HG02981 (cell line): ENCODE results near the gene LAMB1.

Source experiments
- ATAC-seq: cut with Tn5 transposase; IDR thresholded peaks from one replicate; pipeline ENCODE4 v1.9.1; 2021; ENCODE audit warnings: mild to moderate bottlenecking, moderate library complexity; ENCODE audit not compliant: unreplicated experiment

Gene LAMB1

DNA sequence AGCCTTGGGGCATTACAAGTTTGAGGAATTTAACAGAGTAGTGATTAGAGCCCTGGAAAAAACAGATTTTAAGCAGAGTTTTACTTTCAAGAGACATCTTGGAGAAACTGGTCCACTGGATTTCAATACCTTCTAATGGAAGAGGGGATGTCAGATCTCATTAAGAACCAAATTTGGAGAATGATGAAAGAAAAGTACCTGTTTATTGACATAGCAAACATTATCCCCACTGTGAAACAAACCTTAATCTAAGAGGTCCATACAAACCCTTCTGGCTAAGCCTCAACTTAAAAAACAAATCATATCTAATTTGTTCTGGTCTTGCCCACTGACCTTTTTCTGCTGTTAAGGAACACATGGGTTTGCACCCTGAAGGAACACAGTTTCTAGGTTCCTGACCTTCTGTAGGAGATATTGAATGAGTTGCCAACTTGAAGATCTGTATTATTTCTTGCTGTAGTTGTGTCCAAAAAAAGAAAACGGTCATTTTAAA is 53.5 kb downstream of the LAMB1 start:
- no peak for ATAC-seq

DNA sequence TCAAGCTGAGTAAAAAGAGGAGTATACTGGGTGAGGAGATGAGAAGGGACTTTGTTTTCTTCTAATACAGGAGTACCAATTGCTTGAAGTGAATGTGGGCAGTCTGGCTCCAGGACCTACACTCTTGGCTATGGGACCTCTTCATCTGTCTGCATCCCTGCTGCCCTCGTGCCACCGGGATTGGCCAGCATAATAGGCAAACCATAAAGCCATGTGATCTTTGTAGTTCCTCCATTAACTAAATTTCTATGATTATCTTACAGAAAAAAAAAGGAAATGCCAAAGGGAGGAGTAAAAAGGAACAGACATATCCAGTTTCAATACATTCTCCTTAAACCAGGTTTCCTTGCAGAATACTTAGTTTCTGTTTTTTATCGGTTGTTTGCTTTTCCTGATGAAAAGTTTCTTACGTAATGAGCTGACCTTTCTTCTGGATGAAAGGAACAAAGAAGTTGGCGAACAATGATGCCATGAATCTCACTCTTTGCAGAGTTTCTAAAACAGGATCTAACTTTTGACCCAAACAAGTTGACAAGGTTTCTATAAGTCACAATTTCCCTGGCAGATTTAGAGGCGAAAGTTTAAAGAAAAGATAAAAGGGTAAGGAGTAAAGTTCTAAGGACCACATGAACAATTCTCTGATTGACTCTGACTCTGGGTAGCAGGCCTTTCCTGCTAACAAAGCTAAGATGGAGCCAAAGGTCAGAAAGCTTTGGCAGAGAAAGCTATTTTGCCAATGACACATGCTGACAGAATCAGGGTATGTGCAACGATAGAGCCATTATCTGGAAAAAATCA is 54.1 kb downstream of the LAMB1 start:
- no peak for ATAC-seq

DNA sequence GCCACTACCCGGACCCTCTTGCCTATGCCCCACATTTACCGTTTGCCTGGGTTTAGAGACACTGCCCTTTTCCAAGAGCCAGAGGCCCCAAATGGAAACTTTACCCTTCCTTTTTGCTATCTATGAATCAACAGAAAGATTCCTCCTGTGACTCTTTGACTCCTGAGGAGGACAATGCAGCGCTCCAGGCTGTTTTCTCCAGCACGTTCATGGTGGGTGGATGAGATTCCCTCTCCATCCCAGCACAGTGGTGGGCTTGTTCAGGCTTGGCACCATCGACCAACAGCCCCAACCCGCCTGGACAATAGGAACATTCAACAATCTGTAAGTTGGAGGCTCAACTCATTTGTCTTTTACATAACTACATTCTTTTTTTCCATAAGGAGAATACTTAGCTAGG is 56.1 kb downstream of the LAMB1 start:
- no peak for ATAC-seq

DNA sequence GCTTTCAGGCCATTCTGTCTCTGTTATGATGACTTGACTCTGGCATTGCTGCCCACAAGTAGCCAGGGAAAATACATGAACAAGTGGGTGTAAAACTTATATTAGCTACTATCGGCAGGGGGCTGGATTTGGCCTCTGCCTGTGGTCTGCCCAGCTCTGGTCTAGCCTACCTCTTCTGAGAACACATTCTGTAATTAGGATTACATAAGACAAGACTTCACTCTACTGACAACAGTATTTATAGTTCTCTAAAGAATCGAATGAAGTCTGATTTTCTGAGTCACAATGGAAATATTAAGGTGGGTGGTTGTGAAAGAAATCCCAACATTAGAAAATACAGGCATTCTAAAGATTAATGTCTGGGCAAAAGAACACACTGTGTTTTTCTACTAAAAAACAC is 56.5 kb downstream of the LAMB1 start:
- ATAC-seq = no peak

DNA sequence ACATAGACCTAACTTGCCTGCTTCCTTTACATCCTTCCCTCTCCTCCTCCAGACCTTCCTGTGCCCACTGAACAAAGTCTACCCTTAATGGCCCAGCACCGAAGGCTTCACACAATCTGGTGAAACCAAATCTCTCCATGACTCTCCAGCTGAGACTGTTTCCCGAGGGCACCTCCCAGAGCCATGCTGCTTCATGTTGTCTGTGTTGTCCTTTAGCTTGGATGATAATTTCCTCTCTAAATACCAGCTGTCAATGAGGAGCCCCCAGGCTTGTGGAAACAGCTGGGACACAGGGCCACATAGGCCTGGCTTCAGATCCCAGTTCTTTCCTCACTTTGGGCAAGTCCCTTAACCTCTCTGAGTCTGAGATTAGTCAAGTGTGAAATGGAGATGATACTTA is 57.6 kb downstream of the LAMB1 start:
- no peak for ATAC-seq

DNA sequence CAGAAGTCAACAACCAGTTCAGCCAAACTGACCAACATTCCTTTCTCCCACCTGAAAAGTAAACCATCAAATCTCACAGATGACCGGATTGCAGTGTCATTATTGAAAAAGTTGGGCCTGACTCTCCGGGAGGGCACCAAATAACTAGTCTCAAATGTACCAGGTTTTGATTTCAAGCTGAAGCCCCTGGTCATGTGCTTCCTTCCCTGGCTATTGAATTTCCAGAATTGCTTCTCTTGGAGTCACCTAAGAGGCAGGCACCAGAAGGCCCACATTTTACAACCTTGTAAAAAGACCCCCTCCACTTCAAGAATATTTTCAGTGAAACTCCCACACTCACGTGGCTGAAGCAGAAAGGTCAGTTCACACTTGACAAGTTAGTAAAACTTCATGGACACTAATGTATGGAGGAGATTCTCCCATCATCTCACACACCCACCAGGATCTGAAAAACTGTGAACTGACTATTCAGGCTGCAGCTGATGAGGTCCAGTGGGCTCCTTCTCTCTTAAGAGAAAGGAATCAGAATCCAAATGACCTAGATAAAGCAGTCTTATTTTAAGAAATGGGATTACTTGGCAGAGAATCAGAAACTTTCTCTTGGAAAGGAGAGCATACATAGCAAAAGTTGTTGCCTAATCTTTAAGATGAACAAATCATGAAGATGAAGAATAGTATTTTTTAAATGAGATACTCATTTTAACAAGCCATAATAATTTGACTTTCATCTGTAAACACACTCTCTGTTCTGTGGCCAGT is 58.4 kb downstream of the LAMB1 start:
- ATAC-seq = no peak

DNA sequence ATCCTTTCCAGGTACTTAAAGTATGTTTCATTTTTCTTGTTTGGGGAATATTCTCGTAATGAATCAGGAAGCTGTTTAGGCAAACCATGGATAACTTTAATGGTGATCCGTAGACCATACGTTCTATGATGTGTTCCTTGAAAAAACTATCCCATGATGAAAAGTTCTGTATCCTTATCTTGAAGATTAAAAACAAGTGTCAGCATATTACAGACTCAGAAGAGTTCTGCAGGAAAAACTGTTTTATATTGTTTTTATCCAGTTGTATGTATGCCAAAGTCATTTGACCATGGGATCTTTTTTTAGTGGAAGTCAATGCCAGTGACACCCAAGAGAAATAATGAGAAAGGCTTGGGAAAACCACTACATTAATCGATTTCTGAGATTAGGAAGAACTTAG is 59.9 kb downstream of the LAMB1 start:
- no peak for ATAC-seq

DNA sequence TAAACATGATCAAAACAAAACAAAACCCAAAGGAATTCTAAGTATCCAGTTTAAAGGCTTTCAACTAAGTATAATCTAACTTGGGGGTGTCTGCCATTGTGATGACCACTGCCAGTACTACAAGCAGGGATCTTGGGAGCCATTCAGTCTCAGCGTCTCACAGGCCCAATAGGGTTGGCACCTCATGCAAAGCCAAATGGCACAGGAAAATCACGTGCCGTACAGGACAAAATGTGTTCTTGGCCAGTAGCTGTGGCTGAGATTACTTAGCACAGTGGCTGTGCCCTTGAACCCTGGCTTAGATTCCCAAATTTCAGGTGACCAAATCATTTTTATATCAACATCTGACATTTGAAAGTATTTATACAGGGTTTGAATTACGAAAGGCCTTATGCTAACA is 62.0 kb downstream of the LAMB1 start:
- no peak for ATAC-seq

DNA sequence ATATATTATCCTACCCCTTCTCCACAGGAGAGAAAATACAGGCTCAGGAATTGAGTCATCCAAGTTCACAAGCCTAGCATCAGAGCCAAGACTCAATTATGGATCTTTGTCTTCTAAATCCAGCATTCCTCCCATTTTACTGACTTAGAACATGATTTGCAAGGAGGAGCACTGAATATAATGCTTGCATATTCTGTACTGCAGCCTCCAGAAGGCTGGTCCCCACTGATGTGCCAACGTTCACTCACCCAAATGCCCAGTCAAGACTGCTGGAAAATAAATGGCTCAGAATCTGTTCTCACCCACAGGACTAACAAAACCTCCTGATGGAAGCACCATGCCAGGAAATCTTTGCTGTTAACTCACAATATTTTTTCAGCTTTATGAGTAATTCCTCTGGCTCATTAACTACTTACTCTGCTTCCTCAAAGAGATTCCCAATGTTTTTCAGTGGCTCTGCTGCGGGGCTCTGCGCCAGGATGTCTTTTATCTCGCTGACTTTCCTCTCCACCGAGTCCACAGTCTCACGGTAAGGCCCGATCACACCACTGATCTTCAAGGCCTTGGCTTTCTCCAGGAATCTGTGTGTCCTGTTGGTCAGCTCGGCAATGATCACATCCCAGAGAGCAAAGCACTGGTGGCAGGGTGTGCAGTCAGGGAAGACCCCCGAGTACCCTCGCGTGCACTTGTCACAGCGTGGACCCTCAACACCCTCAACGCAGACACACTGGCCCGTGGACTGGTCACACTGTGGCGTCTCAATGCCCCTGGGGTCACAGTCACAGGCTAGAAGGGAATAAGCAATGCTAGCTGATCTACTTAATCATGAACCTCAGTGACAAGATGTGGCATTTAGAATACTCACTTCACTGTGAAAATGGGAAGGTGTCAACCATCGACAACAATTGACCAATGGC is 63.1 kb downstream of the LAMB1 start:
- no peak for ATAC-seq

DNA sequence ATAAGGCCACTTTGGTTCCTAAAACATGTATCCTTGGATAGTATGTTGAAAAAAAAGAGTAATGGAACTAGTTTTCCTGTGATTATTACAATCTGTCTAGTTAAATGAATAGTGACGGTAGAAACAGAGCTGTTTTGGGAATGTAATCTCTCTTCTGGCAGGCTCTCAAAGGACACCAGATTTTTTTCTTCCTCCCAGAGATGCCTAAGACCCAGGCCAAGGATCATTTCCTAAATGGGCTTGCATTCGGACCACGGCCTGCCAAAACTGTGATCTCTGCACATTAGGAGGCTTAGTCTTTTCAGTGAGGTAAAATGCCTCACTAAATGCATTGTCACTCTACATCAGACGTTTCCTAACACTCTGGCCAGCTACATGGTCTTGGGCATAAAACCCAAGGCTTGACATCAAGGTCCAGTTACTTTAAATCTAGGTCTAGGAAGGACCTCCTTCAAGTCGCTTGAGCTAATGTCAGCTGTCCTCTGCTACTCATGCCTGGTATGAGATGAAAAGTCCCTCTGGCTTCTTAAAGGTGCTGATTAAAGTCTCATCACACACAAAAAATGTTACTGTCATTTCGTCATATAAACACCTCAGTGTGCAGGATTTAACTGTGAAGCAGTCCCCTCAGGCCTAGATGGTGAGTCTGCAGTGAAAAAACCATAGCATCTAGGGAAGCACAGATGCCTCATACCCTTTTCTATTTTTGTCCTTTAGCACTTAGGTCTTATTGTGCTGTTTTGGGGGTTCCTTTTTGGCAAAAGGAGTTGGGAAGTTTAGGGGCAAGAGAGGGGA is 64.3 kb downstream of the LAMB1 start:
- ATAC-seq = no peak

DNA sequence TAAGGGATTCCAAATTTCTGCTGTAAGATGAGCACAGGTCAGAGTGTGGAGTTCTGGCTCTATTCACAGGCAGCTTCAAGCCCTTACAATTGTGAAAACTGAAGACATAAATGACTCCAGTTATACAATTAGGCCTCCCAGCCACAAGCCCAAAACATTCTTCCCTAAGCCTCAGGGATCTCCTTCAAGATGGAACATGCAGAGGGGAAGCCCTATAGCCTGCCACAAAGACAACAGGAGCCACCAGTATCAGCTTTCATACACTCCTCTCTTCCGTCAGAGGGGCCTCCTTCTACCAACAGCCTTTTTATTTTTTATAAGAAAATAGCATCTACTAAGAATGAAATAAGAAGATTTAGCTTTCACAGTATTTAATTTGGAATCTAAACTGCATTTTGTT is 65.4 kb downstream of the LAMB1 start:
- no peak for ATAC-seq

DNA sequence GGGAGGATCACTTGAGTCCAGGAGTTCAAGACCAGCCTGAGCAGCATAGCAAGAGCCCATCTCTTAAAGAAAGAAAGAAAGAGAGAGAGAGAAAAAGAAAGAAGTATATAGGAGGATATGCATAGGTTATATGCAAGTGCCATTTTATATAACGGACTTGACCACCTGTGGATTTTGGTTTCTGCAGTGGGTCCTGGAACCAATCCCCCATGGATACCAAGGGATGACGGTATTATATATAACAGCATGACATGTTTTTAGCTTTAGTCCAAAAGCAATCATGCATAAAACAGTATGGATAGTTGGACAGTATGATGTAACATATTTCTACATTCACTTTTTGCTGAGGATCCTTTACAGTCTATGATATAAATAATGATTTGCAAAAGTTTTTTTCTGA is 66.6 kb downstream of the LAMB1 start:
- ATAC-seq = no peak

DNA sequence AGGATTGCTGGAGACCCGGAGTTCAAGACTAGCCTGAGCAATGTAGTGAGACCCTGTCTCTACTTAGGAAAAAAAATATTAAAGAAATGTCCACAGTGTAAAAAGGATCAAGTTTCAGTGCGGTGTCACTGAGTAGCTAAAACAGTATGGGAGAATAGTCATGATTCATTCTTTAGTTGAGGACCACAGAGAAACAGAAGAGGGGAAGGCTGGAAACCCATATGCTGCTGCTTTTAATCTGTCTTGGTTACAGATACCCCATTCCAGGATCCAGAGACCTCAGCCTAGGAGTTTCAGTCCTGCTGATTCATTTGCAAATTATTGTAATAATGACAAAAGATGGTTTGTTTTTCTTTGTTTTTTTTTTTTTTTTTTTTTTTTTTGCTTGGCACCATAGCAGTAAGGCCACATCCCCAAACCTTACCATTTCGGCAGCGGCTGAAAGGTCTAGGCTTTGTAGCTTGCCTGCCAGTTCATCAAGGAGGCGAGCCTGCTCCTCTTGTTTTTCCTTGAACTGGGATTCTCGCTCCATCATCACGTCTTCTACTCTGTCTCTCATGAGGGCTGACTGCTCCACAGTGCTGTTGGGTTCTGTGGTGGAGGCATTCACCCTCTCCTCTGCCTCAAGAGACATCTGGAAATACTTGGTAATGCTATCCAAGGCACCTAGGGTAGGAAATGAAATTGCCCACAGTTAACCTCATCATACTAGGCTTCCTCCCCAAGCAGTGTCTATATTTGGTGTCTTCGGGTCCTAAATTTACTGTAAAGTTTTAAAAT is 67.8 kb downstream of the LAMB1 start:
- no peak for ATAC-seq

DNA sequence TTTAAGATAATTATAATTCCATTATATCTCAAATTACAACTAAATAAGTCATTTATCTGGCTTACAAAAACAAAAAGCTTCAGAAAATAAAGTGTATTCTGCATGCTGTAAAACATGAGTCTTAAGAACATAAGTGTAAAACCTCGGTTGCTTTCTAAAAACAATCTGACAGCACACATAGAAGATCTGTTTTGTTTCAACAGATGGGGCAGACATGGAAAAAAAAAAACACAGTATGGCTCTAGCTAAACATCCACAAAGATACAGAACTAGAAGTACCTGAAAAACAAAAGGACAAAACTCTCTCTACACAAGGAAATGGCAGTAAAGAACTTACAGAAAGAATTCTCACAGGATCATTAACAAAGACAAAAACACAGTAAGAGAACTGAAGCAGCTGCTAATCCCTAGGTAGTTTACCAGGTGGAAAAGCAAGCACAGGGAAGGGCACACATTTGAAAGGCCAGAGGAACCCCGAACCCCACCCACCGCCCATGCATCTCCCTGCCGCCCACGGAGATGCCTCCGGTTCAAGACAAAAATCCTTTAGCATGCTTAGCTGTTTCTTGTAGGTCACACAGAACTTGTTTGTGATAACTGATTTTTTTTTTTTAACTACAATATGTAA is 69.5 kb downstream of the LAMB1 start:
- no peak for ATAC-seq

DNA sequence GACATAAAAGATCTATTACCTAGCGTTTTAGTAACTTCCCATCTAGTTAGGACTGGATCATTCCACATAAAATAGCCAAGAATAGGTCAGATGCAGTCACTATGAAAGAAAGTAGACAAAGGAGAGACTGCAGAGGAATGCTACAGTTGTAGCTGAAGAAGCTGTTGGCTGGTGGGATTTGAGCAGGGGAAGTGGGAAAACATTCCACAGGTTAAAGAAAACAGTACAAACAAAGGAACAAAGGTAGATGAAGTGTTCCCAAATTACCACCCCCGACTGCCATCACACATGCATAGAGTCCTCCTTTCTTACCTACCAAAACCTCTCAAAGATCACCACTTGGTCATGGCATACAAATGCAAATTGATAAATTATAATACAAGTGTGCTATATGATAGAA is 70.2 kb downstream of the LAMB1 start:
- no peak for ATAC-seq

DNA sequence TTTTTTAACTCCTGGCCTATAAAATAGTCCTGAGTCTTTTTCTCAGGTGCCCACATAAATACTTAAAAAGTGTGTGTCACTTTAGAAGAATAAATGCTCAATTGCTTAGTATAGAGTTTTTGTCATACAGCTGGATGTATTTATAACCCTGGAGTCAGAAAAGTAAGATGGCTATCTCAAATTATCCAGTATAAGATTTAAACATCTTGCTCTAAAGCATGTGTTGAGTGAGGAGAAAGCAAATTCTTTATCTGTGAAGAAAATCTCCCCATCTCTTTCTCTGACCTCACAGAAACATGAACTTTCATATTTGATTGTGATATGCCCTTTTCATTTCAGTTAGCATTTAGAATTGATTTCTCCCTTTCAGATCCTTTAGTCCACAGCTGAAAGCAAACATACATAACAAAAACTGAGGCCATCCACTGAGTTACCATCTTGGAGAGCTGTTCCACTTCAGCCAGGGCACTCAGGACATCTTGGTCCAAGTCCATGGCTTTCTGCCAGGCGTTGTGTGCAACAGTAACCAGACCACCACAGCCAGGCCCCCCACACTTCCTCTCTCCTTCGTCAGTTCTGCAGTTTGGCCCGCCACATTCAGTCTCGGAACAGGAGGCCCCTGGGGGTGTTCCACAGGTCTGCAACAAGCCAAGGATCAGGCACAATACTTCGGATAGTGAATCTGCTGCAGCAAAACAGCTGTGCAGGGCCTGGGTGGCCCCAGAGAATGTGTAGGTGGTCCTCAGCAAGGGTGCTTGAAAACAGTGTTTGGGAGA is 71.0 kb downstream of the LAMB1 start:
- no peak for ATAC-seq

DNA sequence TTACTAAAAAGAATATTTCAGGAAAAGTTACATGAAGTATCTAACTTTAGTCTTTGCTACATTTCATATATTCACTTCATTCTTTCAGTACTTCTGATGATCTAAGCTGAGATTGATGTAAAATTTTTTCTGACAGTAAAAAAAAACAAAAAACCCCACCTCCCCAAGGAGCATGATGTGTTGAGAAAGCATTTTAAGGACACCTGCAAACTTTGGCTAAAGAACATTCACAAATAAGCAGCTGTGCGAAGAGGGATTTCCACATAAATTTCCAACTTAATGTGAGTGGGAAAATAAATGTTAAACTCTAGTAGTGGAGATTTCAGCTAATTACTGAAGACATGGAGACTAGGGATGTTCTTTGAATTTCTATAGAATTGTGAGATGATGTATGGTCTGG is 76.5 kb downstream of the LAMB1 start:
- ATAC-seq = no peak

DNA sequence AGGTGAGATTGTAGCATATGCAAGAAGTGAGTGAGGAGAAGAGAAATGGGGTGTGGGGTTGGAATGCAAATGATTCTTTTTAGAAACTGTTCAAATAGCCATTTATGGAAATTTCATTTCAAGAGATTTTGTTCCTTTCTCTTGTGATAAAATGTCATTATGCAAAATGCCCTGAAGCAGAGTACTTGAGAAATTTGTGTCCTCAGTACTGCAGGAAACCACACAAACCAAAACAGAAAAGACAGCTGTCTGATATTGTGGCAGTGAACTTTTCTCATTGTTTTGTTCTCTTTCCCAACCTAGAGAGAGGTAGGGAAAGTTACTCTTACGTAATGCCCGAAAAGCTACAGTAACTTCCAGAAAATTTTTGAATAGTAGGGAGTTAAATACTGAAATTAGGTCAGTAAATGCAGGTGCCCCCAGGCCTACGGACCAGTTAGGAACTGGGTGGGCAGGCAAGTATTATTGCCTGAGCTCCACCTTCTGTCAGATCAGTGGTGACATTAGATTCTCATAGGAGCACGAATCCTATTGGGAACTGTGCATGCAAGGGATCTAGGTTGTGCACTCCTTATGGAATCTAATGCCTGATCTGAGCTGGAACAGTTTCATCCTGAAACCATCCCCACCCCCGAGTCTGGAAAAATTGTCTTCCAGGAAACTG is 78.0 kb downstream of the LAMB1 start:
- ATAC-seq = peak; percentile 85
